OCI-LY3 (cell line): ENCODE data around the gene STK32B.

Source experiments
- H2AFZ ChIP-seq: fragments of 200-600, 300-600 bp; shearing (Covaris generic); 2 replicates; pipeline ENCODE4 v1.6.0; 2014; ENCODE audit warnings: antibody characterized with exemption, low read depth, low read length
- H3K27ac ChIP-seq: fragments of 200-600, 300-600 bp; sonication (generic); 2 replicates; pipeline ENCODE4 v1.5.1; 2014; ENCODE audit warnings: mild to moderate bottlenecking, low read length, moderate library complexity, mixed read lengths
- H3K27me3 ChIP-seq: fragments of 200-600, 300-600 bp; sonication (generic); 2 replicates; pipeline ENCODE4 v1.6.1; 2014; ENCODE audit warnings: low read depth, low read length, mixed read lengths
- H3K36me3 ChIP-seq: fragments of 200-600, 300-600 bp; sonication (generic); replicated peaks from 2 replicates; pipeline ENCODE3; 2014; ENCODE audit warnings: low read depth, low read length, mixed read lengths
- H3K4me1 ChIP-seq: fragments of 300-600, 200-600 bp; sonication (generic); 2 replicates; pipeline ENCODE4 v1.6.1; 2014; ENCODE audit warnings: low read length, mixed read lengths
- H3K4me2 ChIP-seq: fragments of 200-600, 300-600 bp; sonication (generic); 2 replicates; pipeline ENCODE4 v1.6.1; 2014; ENCODE audit warnings: low read length, mixed read lengths
- H3K4me3 ChIP-seq: fragments of 300-600, 200-600 bp; sonication (generic); 2 replicates; pipeline ENCODE4 v1.5.1; 2014; ENCODE audit warnings: antibody characterized with exemption, mild to moderate bottlenecking, low read length, moderate library complexity
- H3K79me2 ChIP-seq: fragments of 300-600, 200-600 bp; shearing (Covaris generic); 2 replicates; pipeline ENCODE4 v1.6.1; 2014; ENCODE audit warnings: mild to moderate bottlenecking, low read length, mixed read lengths
- H3K9ac ChIP-seq: fragments of 300-600, 200-600 bp; shearing (Covaris generic); 2 replicates; pipeline ENCODE4 v1.6.0; 2014; ENCODE audit warnings: mild to moderate bottlenecking, low read length, moderate library complexity
- H3K9me3 ChIP-seq: fragments of 200-600, 300-600 bp; shearing (Covaris generic); 2 replicates; pipeline ENCODE4 v1.6.1; 2014; ENCODE audit warnings: low read length, mixed read lengths; ENCODE audit not compliant: insufficient read depth
- H4K20me1 ChIP-seq: fragments of 200-600, 300-600 bp; sonication (generic); 2 replicates; pipeline ENCODE4 v1.6.1; 2016; ENCODE audit warnings: low read length, mixed read lengths; ENCODE audit not compliant: insufficient read depth
- CTCF ChIP-seq: fragments of 200-600, 300-600 bp; sonication (generic); IDR thresholded peaks from 2 replicates; pipeline ENCODE4 v1.5.1; 2014; ENCODE audit warnings: antibody characterized with exemption, low read length, low read depth
- EZH2phosphoT487 ChIP-seq: fragments of 200-600 bp; shearing (Covaris generic); IDR thresholded peaks from 2 replicates; pipeline ENCODE4 v1.6.1; 2018; ENCODE audit warnings: antibody characterized with exemption, mixed run types, low read depth

Gene STK32B

GRCh38 chr4:5541169-5541568 lies 489.9 kb downstream of the STK32B start:
- Histone ChIP-seq H3K27ac (no peak overlapping the region), H3K9ac (no peak overlapping the region), H2AFZ (no peak overlapping the region), H3K4me1 (no peaks in the 10 kb centered on the region), H3K4me2 (no peak overlapping the region), H3K36me3 (no peaks in the 10 kb centered on the region), H3K9me3 (no peaks in the 10 kb centered on the region), H3K79me2 (no peaks in the 10 kb centered on the region), H4K20me1 (no peaks in the 10 kb centered on the region), H3K4me3 (no peak overlapping the region), H3K27me3 (no peaks in the 10 kb centered on the region)
- TF ChIP-seq CTCF (no peak), EZH2phosphoT487 (no peak)

- H3K36me3 ChIP-seq = peaks cover 7% of the 10 kb centered on the region
- no peaks in the 10 kb centered on the region for H3K27me3 ChIP-seq
- no peaks in the 10 kb centered on the region for H3K4me1 ChIP-seq
These were observed 492.4 kb downstream of the STK32B start for GRCh38 chr4:5543681-5544080.

GRCh38 chr4:5544762-5545161 lies 493.5 kb downstream of the STK32B start:
- H3K36me3 ChIP-seq = peaks cover 10% of the 10 kb centered on the region
- TF ChIP-seq CTCF (no peak), EZH2phosphoT487 (no peak)
- no peaks in the 10 kb centered on the region for H3K79me2 ChIP-seq

More at GRCh38 chr4:5543681-5544080, 492.4 kb downstream of the STK32B start:
- Histone ChIP-seq H3K9me3 (no peaks in the 10 kb centered on the region), H3K4me2 (no peak overlapping the region), H4K20me1 (no peaks in the 10 kb centered on the region), H3K79me2 (no peaks in the 10 kb centered on the region), H3K9ac (no peak overlapping the region), H3K4me3 (no peak overlapping the region), H2AFZ (no peak overlapping the region), H3K27ac (no peak overlapping the region)
- TF ChIP-seq CTCF = no peak

DNA sequence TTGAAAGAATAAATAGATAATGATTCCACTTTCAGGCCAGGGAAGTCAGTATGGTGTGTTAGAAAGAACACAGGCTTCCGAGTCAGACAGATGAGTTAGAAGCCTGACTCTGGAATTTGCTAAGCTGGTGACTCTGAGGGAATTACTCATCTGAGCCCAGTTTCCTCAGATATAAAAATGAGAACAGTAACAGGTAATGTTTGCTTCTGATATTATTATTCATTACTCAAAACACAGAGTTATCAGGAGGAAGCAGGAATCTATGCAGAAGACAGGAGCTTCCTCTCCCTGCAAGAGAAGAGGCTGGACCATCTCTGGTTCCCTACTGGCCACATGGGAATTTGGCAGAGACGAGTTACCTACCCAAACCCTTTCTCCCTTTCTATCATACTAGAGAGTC lies 494.0 kb downstream of the STK32B start:
- H3K36me3 ChIP-seq = peaks cover 10% of the 10 kb centered on the region
- no peaks in the 10 kb centered on the region for H3K79me2 ChIP-seq
- no peak overlapping the region for H3K4me3 ChIP-seq
- H3K9ac ChIP-seq = no peak overlapping the region
- no peak overlapping the region for H3K4me2 ChIP-seq
- H3K27ac ChIP-seq = no peak overlapping the region
- no peaks in the 10 kb centered on the region for H3K9me3 ChIP-seq
- TF ChIP-seq CTCF (no peak), EZH2phosphoT487 (no peak)
- no peaks in the 10 kb centered on the region for H4K20me1 ChIP-seq
- H3K4me1 ChIP-seq = no peaks in the 10 kb centered on the region
- no peaks in the 10 kb centered on the region for H3K27me3 ChIP-seq
- no peak overlapping the region for H2AFZ ChIP-seq

More at GRCh38 chr4:5544762-5545161, 493.5 kb downstream of the STK32B start:
- Histone ChIP-seq H3K4me3 (no peak overlapping the region), H4K20me1 (no peaks in the 10 kb centered on the region), H3K9me3 (no peaks in the 10 kb centered on the region), H3K27ac (no peak overlapping the region), H2AFZ (no peak overlapping the region), H3K4me1 (no peaks in the 10 kb centered on the region), H3K4me2 (no peak overlapping the region), H3K9ac (no peak overlapping the region), H3K27me3 (no peaks in the 10 kb centered on the region)
